ENCODE results near the gene CGA. TPM values are rescaled to one million over a fixed set of nuclear protein-coding genes. Genes with fewer than 3 reads are reported as not detected.

The CGA gene
- total RNA-seq, 1 experiment from 2014 or later: not detected

- no peaks in the 10 kb centered on the region for H3K9me3 ChIP-seq (ENCODE audit: low read depth, low read length, poor library complexity, severe bottlenecking)
- no peak for TF ChIP-seq EZH2 (IDR thresholded peaks at IDR 0.05; ENCODE audit: borderline replicate concordance, low read depth, low read length, poor library complexity, severe bottlenecking)
- TF ChIP-seq CTCF (conservative IDR thresholded peaks at IDR 0.05; ENCODE audit: low read depth, low read length): no peak
- no peak for DNase-seq (ENCODE audit: low spot score)
- H3K4me1 ChIP-seq (ENCODE audit: insufficient read depth, low read length, poor library complexity, severe bottlenecking): no peaks in the 10 kb centered on the region
- H3K27ac ChIP-seq (ENCODE audit: low read depth, low read length, poor library complexity, severe bottlenecking): no peak overlapping the region
- ChIA-PET POLR2A (ENCODE audit: low non-redundant PET) (no interaction called here), CTCF (no interaction called here)
- intact Hi-C loops (cut with micrococcal nuclease; ENCODE audit: unreplicated experiment): no loop called here
- H3K36me3 ChIP-seq (ENCODE audit: insufficient read depth, low read length, poor library complexity, severe bottlenecking): no peaks in the 10 kb centered on the region
- peaks cover 18% of the 10 kb centered on the region for H3K27me3 ChIP-seq (replicated peaks; ENCODE audit: insufficient read depth, low read depth, low read length, poor library complexity)
- H3K4me3 ChIP-seq (ENCODE audit: low read depth, low read length, poor library complexity, severe bottlenecking): no peak overlapping the region
- no TSS peak for BruUV-seq (replicated peaks)
Measured at GRCh38 chr6:87082160-87082721, 12.7 kb downstream of the CGA start.

- TF ChIP-seq CTCF (conservative IDR thresholded peaks at IDR 0.05; ENCODE audit: low read depth, low read length) (peak; percentile 96), EZH2 (IDR thresholded peaks at IDR 0.05; ENCODE audit: borderline replicate concordance, low read depth, low read length, poor library complexity, severe bottlenecking) (no peak)
- Histone ChIP-seq H3K4me1 (ENCODE audit: insufficient read depth, low read length, poor library complexity, severe bottlenecking) (no peaks in the 10 kb centered on the region), H3K27ac (ENCODE audit: low read depth, low read length, poor library complexity, severe bottlenecking) (no peak overlapping the region), H3K9me3 (ENCODE audit: low read depth, low read length, poor library complexity, severe bottlenecking) (no peaks in the 10 kb centered on the region), H3K36me3 (ENCODE audit: insufficient read depth, low read length, poor library complexity, severe bottlenecking) (no peaks in the 10 kb centered on the region), H3K27me3 (replicated peaks; ENCODE audit: insufficient read depth, low read depth, low read length, poor library complexity) (peaks cover 18% of the 10 kb centered on the region), H3K4me3 (ENCODE audit: low read depth, low read length, poor library complexity, severe bottlenecking) (no peak overlapping the region)
- DNase-seq (ENCODE audit: low spot score): peak; percentile 84
- BruUV-seq (replicated peaks): no TSS peak
- CTCF ChIA-PET: interaction anchor here (0.6 to 1.2 kb wide), 4 partner anchors 9 to 1638 kb away, joined by 3 to 4 read pairs (median 4); no protein-coding TSS in a partner anchor
- intact Hi-C loops (cut with micrococcal nuclease; ENCODE audit: unreplicated experiment): no loop called here
- POLR2A ChIA-PET (ENCODE audit: low non-redundant PET): no interaction called here
Measured at GRCh38 chr6:87078983-87079616, 15.8 kb downstream of the CGA start.

- ChIA-PET POLR2A (ENCODE audit: low non-redundant PET) (no interaction called here), CTCF (interaction anchor here (0.7 kb wide), 1 partner anchor 88 kb away, joined by 5 read pairs; no protein-coding TSS in a partner anchor)
- Histone ChIP-seq H3K36me3 (ENCODE audit: insufficient read depth, low read length, poor library complexity, severe bottlenecking) (no peaks in the 10 kb centered on the region), H3K27me3 (replicated peaks; ENCODE audit: insufficient read depth, low read depth, low read length, poor library complexity) (no peaks in the 10 kb centered on the region), H3K9me3 (ENCODE audit: low read depth, low read length, poor library complexity, severe bottlenecking) (no peaks in the 10 kb centered on the region), H3K4me1 (ENCODE audit: insufficient read depth, low read length, poor library complexity, severe bottlenecking) (no peaks in the 10 kb centered on the region), H3K27ac (ENCODE audit: low read depth, low read length, poor library complexity, severe bottlenecking) (no peak overlapping the region), H3K4me3 (ENCODE audit: low read depth, low read length, poor library complexity, severe bottlenecking) (no peak overlapping the region)
- no peak for TF ChIP-seq CTCF (conservative IDR thresholded peaks at IDR 0.05; ENCODE audit: low read depth, low read length)
- TF ChIP-seq EZH2 (IDR thresholded peaks at IDR 0.05; ENCODE audit: borderline replicate concordance, low read depth, low read length, poor library complexity, severe bottlenecking): no peak
- DNase-seq (ENCODE audit: low spot score): no peak
- no TSS peak for BruUV-seq (replicated peaks)
- intact Hi-C loops (cut with micrococcal nuclease; ENCODE audit: unreplicated experiment): no loop called here
Measured at GRCh38 chr6:87075168-87075567, 19.7 kb downstream of the CGA start.
